Neural cell (in vitro differentiated cells): ENCODE data around the gene OR6V1.

Experiments used
- CTCF ChIP-seq: fragments of 450-650 bp; IDR thresholded peaks from 2 replicates; pipeline ENCODE4 v1.5.1; 2014; ENCODE audit warnings: antibody characterized with exemption, mild to moderate bottlenecking, moderate library complexity; ENCODE audit not compliant: poor library complexity, severe bottlenecking
- EZH2 ChIP-seq: fragments of 200-600, 300-800 bp; shearing (Covaris generic), sonication (generic); IDR thresholded peaks from 2 replicates; pipeline ENCODE4 v1.6.1; 2014; ENCODE audit warnings: antibody characterized with exemption, low read length, borderline replicate concordance, mild to moderate bottlenecking; ENCODE audit not compliant: insufficient read depth, poor library complexity, severe bottlenecking
- MXI1 ChIP-seq: fragments of 450-650 bp; conservative IDR thresholded peaks from 2 replicates; pipeline ENCODE4 v1.6.1; 2014; ENCODE audit warnings: antibody characterized with exemption, mild to moderate bottlenecking; ENCODE audit not compliant: poor library complexity, severe bottlenecking
- POLR2AphosphoS5 ChIP-seq: IDR thresholded peaks from 2 replicates; pipeline ENCODE4 v1.6.1; 2012
- RAD21 ChIP-seq: fragments of 450-650 bp; conservative IDR thresholded peaks from 2 replicates; pipeline ENCODE4 v1.6.1; 2014; ENCODE audit warnings: antibody characterized with exemption, mild to moderate bottlenecking, moderate library complexity

- no peak for TF ChIP-seq EZH2
- TF ChIP-seq CTCF: no peak
- no peak for TF ChIP-seq POLR2AphosphoS5
- no peak for TF ChIP-seq RAD21
- TF ChIP-seq MXI1: no peak
Observed at GRCh38 chr7:143027032-143027431, 25.1 kb upstream of the OR6V1 start, which contains the start of gene OR9A2.
